Activated B cell treated with CpG ODN at 0.5 μM for 24 hours (primary cell): Measurements from ENCODE around the gene CNTNAP2. TPM values are rescaled to one million over a fixed set of nuclear protein-coding genes. Genes with fewer than 3 reads are reported as not detected.

Source experiments
- ATAC-seq: fragments of 200-7000 bp; cut with Tn5 transposase; one replicate; pipeline ENCODE4 v1.10.0; 2021; ENCODE audit warnings: low read depth, mild to moderate bottlenecking, moderate library complexity
- CTCF ChIA-PET: fragments of 350-600 bp; sonication (Branson Sonifier 250); formaldehyde crosslinking; loops from one replicate; lab custom pipeline; 2021; ENCODE audit warnings: antibody characterized with exemption; lab: Charles Lee
- POLR2A ChIA-PET: fragments of 350-600 bp; sonication (Branson Sonifier 250); formaldehyde crosslinking; loops from one replicate; lab custom pipeline; 2021; ENCODE audit warnings: antibody characterized with exemption; lab: Charles Lee
- DNase-seq: peaks from one replicate; pipeline ENCODE4 v3.0.0; 2022
- H3K27ac Mint-ChIP-seq: one replicate; pipeline ENCODE4 v1.8.0; 2020; ENCODE audit warnings: mixed read lengths
- H3K27me3 Mint-ChIP-seq: one replicate; pipeline ENCODE4 v1.8.0; 2021; ENCODE audit warnings: mixed read lengths
- H3K36me3 Mint-ChIP-seq: one replicate; pipeline ENCODE4 v1.8.0; 2021; ENCODE audit warnings: low read depth, mixed read lengths
- H3K4me1 Mint-ChIP-seq: one replicate; pipeline ENCODE4 v1.8.0; 2021; ENCODE audit warnings: mixed read lengths
- H3K4me3 Mint-ChIP-seq: one replicate; pipeline ENCODE4 v1.8.0; 2020; ENCODE audit warnings: mild to moderate bottlenecking, mixed read lengths
- H3K9me3 Mint-ChIP-seq: one replicate; pipeline ENCODE4 v1.8.0; 2020; ENCODE audit warnings: mixed read lengths
- CTCF ChIP-seq: fragments of 200-600 bp; IDR thresholded peaks from one replicate; pipeline ENCODE4 v1.8.0; 2022; ENCODE audit warnings: antibody characterized with exemption, mild to moderate bottlenecking
- intact Hi-C: fragments of 100-400 bp; cut with micrococcal nuclease; formaldehyde crosslinking; loops from one replicate; pipeline ENCODE4 v1.15.1; 2024
- total RNA-seq: library from RNA; stranded (reverse); gene quantifications from 2 replicates; pipeline ENCODE4 v1.2.3, GENCODE V29; 2022

Gene CNTNAP2
- total RNA-seq, 1 donor from 2014 or later: 0.84 TPM

GRCh38 chr7:146606628-146607027, 490.0 kb downstream of the CNTNAP2 start:
- ATAC-seq (no peak), DNase-seq (no peak)
- peaks cover 4% of the 10 kb centered on the region for H3K9me3 Mint-ChIP-seq
- no peak overlapping the region for H3K27ac Mint-ChIP-seq
- POLR2A ChIA-PET: no interaction called here
- CTCF ChIA-PET: no interaction called here
- no peaks in the 10 kb centered on the region for H3K27me3 Mint-ChIP-seq
- TF ChIP-seq CTCF: no peak
- no peaks in the 10 kb centered on the region for H3K4me1 Mint-ChIP-seq
- no peak overlapping the region for H3K4me3 Mint-ChIP-seq
- intact Hi-C loops: no loop called here
- H3K36me3 Mint-ChIP-seq: no peaks in the 10 kb centered on the region

DNA sequence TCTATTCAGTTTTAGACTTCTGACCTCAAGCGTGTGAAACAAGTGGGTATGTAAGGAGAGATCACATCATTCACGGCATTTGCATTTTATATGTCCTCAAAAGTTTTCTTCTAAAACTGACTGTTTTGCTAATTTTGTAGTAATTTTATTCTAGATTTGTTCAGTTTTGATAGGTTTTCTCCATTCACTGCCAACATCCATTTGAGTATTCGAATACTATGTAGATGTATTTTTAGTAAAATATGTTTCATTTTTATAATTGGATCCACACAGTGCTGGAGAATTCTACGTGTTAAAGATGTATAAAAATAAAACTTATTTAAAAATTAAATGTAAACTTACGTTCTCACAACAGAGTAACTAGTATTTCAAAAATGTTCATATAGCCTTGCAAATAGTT, 503.0 kb downstream of the CNTNAP2 start:
- CTCF ChIA-PET: no interaction called here
- Mint-ChIP-seq H3K27me3 (no peaks in the 10 kb centered on the region), H3K27ac (no peak overlapping the region), H3K4me1 (no peaks in the 10 kb centered on the region), H3K4me3 (no peak overlapping the region), H3K36me3 (no peaks in the 10 kb centered on the region), H3K9me3 (peaks cover 8% of the 10 kb centered on the region)
- ATAC-seq (no peak), DNase-seq (no peak)
- POLR2A ChIA-PET: no interaction called here
- intact Hi-C loops: no loop called here
- no peak for TF ChIP-seq CTCF

DNA sequence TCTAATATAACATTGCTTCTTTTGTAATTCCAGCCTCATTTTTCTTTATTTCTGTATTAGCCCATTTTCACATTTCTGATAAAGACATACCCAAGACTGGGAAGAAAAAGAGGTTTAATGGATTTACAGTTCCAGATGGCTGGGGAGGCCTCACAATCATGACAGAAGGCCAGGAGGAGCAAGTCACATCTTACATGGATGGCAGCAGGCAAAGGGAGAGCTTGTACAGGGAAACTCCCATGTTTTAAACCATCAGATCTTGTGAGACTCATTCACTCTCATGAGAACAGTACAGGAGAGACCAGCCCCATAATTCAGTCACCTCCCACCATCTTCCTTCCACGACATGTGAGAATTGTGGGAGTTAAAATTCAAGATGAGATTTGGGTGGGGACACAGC, 510.3 kb downstream of the CNTNAP2 start:
- H3K9me3 Mint-ChIP-seq: peaks cover 16% of the 10 kb centered on the region
- H3K4me3 Mint-ChIP-seq: no peak overlapping the region
- ATAC-seq: no peak
- no peak overlapping the region for H3K27ac Mint-ChIP-seq
- TF ChIP-seq CTCF: no peak
- no peaks in the 10 kb centered on the region for H3K27me3 Mint-ChIP-seq
- no peaks in the 10 kb centered on the region for H3K36me3 Mint-ChIP-seq
- no peaks in the 10 kb centered on the region for H3K4me1 Mint-ChIP-seq
- ChIA-PET POLR2A (no interaction called here), CTCF (no interaction called here)
- DNase-seq: no peak
- intact Hi-C loops: no loop called here

DNA sequence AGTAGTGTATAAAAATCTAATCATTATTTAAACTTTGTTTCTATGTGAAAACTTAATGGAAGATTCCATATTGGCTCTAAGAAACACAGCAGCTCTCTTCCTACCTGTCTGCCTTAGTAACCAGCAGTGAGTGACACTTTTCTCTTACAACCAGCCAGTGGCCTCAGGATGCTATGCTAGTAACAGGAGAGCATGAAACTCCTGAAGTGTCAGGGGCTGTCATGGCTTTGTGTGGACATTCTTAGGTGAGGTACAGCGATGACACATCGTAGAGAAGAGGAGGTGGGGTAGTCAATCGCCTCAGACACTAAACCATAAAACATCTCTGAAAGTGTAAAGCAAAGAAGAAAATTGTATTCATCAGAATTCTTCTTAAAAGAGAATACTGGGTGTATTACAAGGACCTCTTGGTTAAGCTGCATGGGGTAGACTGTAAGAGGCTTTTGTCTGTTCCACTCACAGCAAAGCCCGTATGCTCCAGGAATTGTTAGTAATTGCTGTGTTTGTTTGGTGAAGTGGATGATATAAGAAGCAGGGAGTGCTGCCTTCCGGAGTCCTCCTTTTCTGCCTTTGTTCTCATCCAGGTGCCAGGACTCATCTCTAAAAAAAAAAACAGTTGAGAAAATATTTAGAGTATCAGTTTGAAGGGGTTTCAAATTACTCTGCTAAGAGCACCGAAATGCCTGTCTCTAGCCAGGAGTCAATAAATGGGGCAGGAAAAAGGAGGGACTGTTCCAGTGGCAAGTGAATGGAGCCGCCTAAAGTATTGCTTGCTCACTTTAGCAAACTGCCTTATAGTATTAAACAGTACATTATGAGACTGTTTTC, 518.8 kb downstream of the CNTNAP2 start:
- CTCF ChIA-PET: no interaction called here
- DNase-seq (no peak), ATAC-seq (no peak)
- intact Hi-C loops: no loop called here
- H3K9me3 Mint-ChIP-seq: peaks cover 4% of the 10 kb centered on the region
- POLR2A ChIA-PET: no interaction called here
- H3K36me3 Mint-ChIP-seq: no peaks in the 10 kb centered on the region
- no peak overlapping the region for H3K27ac Mint-ChIP-seq
- H3K4me1 Mint-ChIP-seq: no peaks in the 10 kb centered on the region
- no peak overlapping the region for H3K4me3 Mint-ChIP-seq
- H3K27me3 Mint-ChIP-seq: no peaks in the 10 kb centered on the region
- TF ChIP-seq CTCF: no peak

- ATAC-seq (no peak), DNase-seq (no peak)
- Mint-ChIP-seq H3K9me3 (peaks cover 3% of the 10 kb centered on the region), H3K4me1 (no peaks in the 10 kb centered on the region), H3K27me3 (no peaks in the 10 kb centered on the region), H3K36me3 (no peaks in the 10 kb centered on the region), H3K4me3 (no peak overlapping the region), H3K27ac (no peak overlapping the region)
- ChIA-PET CTCF (no interaction called here), POLR2A (no interaction called here)
- intact Hi-C loops: no loop called here
- no peak for TF ChIP-seq CTCF
Measured at GRCh38 chr7:146636033-146636356, 519.4 kb downstream of the CNTNAP2 start.
